Endothelial cell of umbilical vein (primary cell): ENCODE measurements around the gene CNTNAP2. TPM values are rescaled to one million over a fixed set of nuclear protein-coding genes. Genes with fewer than 3 reads are reported as not detected.

Experiments
- BruUV-seq: library from RNA; stranded (reverse); fragments of 400-500 nt; replicated peaks from 2 replicates; lab custom pipeline; 2021; lab: Mats Ljungman, UMichigan
- CTCF ChIA-PET: fragments of 300-600, 350-600 bp; sonication (Branson Sonifier 250); formaldehyde crosslinking; loops from one replicate; lab custom pipeline; 2021; ENCODE audit warnings: antibody characterized with exemption, inconsistent platforms; lab: Charles Lee
- POLR2A ChIA-PET: fragments of 300-600, 350-600 bp; sonication (Branson Sonifier 250); formaldehyde crosslinking; loops from one replicate; lab custom pipeline; 2021; ENCODE audit warnings: antibody characterized with exemption, inconsistent platforms; lab: Charles Lee
- DNase-seq: peaks from one replicate; pipeline ENCODE4 v3.0.0-alpha.2; 2011; ENCODE audit warnings: low read depth, low spot score
- FAIRE-seq: peaks from 2 replicates; lab custom pipeline; 2011; peaks lifted over from hg19 to GRCh38; lab: Jason Lieb, UNC
- H2AFZ ChIP-seq: 2 replicates; pipeline ENCODE4 v1.6.0; 2012; ENCODE audit warnings: low read depth, low read length, control low read depth, inconsistent platforms
- H3K27ac ChIP-seq: 2 replicates; pipeline ENCODE4 v1.5.1; 2011; ENCODE audit warnings: low read depth, mild to moderate bottlenecking, control low read depth, low read length, moderate library complexity; ENCODE audit not compliant: insufficient read depth
- H3K27me3 ChIP-seq, 2 experiments: 2 replicates each; pipeline versions ENCODE4 v1.6.0 to v1.6.1; 2011; ENCODE audit warnings: low read length in 2 of 2, mixed read lengths in 1 of 2; ENCODE audit not compliant: control insufficient read depth in 2 of 2, insufficient read depth in 2 of 2
- H3K36me3 ChIP-seq, 2 experiments: 2 replicates in 1 of 2; 3 replicates in 1 of 2; pipeline ENCODE4 v1.5.1; 2011; ENCODE audit warnings: low read length in 2 of 2, mild to moderate bottlenecking in 1 of 2, moderate library complexity in 1 of 2; ENCODE audit not compliant: control insufficient read depth in 2 of 2, insufficient read depth in 2 of 2; ENCODE audit errors: extremely low read depth in 1 of 2
- H3K4me1 ChIP-seq: 3 replicates; pipeline ENCODE4 v1.5.1; 2011; ENCODE audit warnings: mild to moderate bottlenecking, low read length; ENCODE audit not compliant: control insufficient read depth, insufficient read depth; ENCODE audit errors: extremely low read depth
- H3K4me2 ChIP-seq: 2 replicates; pipeline ENCODE4 v1.6.1; 2011; ENCODE audit warnings: low read length, control low read depth, mixed read lengths; ENCODE audit not compliant: insufficient read depth
- H3K4me3 ChIP-seq, 3 experiments: fragments of 200-600 bp in 1 of 3; sonication (generic), shearing (Covaris generic) in 1 of 3; replicated peaks in 1 of 3; 2 replicates each; pipeline ENCODE4 v1.5.1; 2011 to 2016; ENCODE audit warnings: control low read depth in 3 of 3, low read length in 3 of 3, mild to moderate bottlenecking in 2 of 3, inconsistent platforms in 1 of 3, low read depth in 1 of 3, moderate library complexity in 1 of 3; ENCODE audit not compliant: insufficient read depth in 1 of 3
- H3K79me2 ChIP-seq: 2 replicates; pipeline ENCODE4 v1.6.0; 2012; ENCODE audit warnings: low read length, inconsistent platforms; ENCODE audit not compliant: control insufficient read depth, insufficient read depth
- H3K9ac ChIP-seq: replicated peaks from 2 replicates; pipeline ENCODE3; 2011; ENCODE audit warnings: low read length, control low read depth; ENCODE audit not compliant: insufficient read depth; ENCODE audit errors: extremely low read depth
- H3K9me1 ChIP-seq: replicated peaks from 3 replicates; pipeline ENCODE4 v1.6.0; 2011; ENCODE audit warnings: mild to moderate bottlenecking, low read length; ENCODE audit not compliant: control insufficient read depth, insufficient read depth; ENCODE audit errors: extremely low read depth
- H3K9me3 ChIP-seq: replicated peaks from 2 replicates; pipeline ENCODE4 v1.5.1; 2012; ENCODE audit warnings: low read length, inconsistent platforms; ENCODE audit not compliant: control insufficient read depth, insufficient read depth
- H4K20me1 ChIP-seq: replicated peaks from 2 replicates; pipeline ENCODE3; 2011; ENCODE audit warnings: mild to moderate bottlenecking, low read length; ENCODE audit not compliant: control insufficient read depth, insufficient read depth; ENCODE audit errors: extremely low read depth
- CTCF ChIP-seq, 2 donors: IDR thresholded peaks; 1 replicate in 1 of 2; 2 replicates in 1 of 2; pipeline ENCODE4 v1.5.1; 2011; ENCODE audit warnings: low read length in 2 of 2, mild to moderate bottlenecking in 2 of 2, moderate library complexity in 2 of 2, control low read depth in 1 of 2, inconsistent platforms in 1 of 2, low read depth in 1 of 2; ENCODE audit not compliant: insufficient read depth in 1 of 2; ENCODE audit errors: extremely low read depth in 1 of 2
- EZH2 ChIP-seq: IDR thresholded peaks from 2 replicates; pipeline ENCODE4 v1.6.1; 2012; ENCODE audit warnings: borderline replicate concordance, low read depth, mild to moderate bottlenecking, moderate library complexity, low read length, inconsistent platforms; ENCODE audit not compliant: severe bottlenecking
- FOS ChIP-seq: IDR thresholded peaks from 2 replicates; pipeline ENCODE4 v1.6.1; 2011; ENCODE audit warnings: mild to moderate bottlenecking, low read length, moderate library complexity, borderline replicate concordance; ENCODE audit not compliant: insufficient read depth
- GATA2 ChIP-seq: IDR thresholded peaks from 2 replicates; pipeline ENCODE4 v1.7.0; 2011; ENCODE audit warnings: low read depth, mild to moderate bottlenecking, moderate library complexity, mixed read lengths, low read length; ENCODE audit not compliant: insufficient read length, insufficient read depth
- JUN ChIP-seq: IDR thresholded peaks from 2 replicates; pipeline ENCODE4 v1.6.1; 2011; ENCODE audit warnings: borderline replicate concordance, low read depth; ENCODE audit not compliant: insufficient read length, insufficient read depth
- MAX ChIP-seq: IDR thresholded peaks from 2 replicates; pipeline ENCODE4 v1.6.1; 2011; ENCODE audit not compliant: insufficient read depth, insufficient read length
- MYC ChIP-seq: IDR thresholded peaks from one replicate; pipeline ENCODE4 v1.6.1; 2011; ENCODE audit warnings: mild to moderate bottlenecking, low read depth, low read length
- POLR2A ChIP-seq: IDR thresholded peaks from 2 replicates; pipeline ENCODE4 v1.6.1; 2012; ENCODE audit warnings: low read depth, mild to moderate bottlenecking, control low read depth, low read length
- POLR2AphosphoS5 ChIP-seq: IDR thresholded peaks from 2 replicates; pipeline ENCODE4 v1.6.1; 2012; ENCODE audit warnings: low read depth, mild to moderate bottlenecking, control low read depth, low read length, moderate library complexity; ENCODE audit not compliant: insufficient read depth
- dilution Hi-C: fragments of 300-500 bp; cut with MboI; formaldehyde crosslinking; loops from one replicate; pipeline ENCODE4 v1.15.0; 2019; ENCODE audit warnings: low sequenced_read_pairs; ENCODE audit not compliant: extremely low pct_ligation_motif_present
- intact Hi-C: fragments of 100-400 bp; cut with micrococcal nuclease; formaldehyde crosslinking; loops from one replicate; pipeline ENCODE4 v1.10.0; 2022
- polyA plus RNA-seq, 4 experiments: library from polyadenylated mRNA; depleted of rRNA in 3 of 4; stranded (reverse) in 3 of 4; unstranded in 1 of 4; fragments of >200 nt; gene quantifications; 2 replicates each; pipeline versions ENCODE4 v1.2.1 to v1.2.3, GENCODE V29; 2011 to 2012; ENCODE audit warnings: missing spikeins in 1 of 4
- total RNA-seq: library from RNA; stranded (reverse); gene quantifications from 2 replicates; pipeline ENCODE4 v1.2.3, GENCODE V29; 2021

Gene CNTNAP2
- total and polyA plus RNA-seq, 2 donors (not counting 3 experiments of a cell fraction or from before 2014, with no cell fraction given) = not detected

- TF ChIP-seq POLR2A = no peak
- TF ChIP-seq FOS = no peak
- no peak for TF ChIP-seq MAX
- no peak for TF ChIP-seq MYC
- TF ChIP-seq POLR2AphosphoS5 = no peak
- TF ChIP-seq GATA2 = no peak
- TF ChIP-seq EZH2 = no peak
- TF ChIP-seq JUN = no peak
- no peak for TF ChIP-seq CTCF (IDR thresholded peaks at IDR 0.05; ENCODE audit: extremely low read depth in 1 of 2, insufficient read depth in 1 of 2, low read depth in 1 of 2, low read length in 2 of 2)
- Histone ChIP-seq H3K9ac (no peak overlapping the region), H3K27me3 (no peaks in the 10 kb centered on the region), H3K27ac (no peak overlapping the region), H4K20me1 (no peaks in the 10 kb centered on the region), H3K79me2 (no peaks in the 10 kb centered on the region), H3K36me3 (no peaks in the 10 kb centered on the region), H3K4me1 (no peaks in the 10 kb centered on the region), H3K4me3 (no peak overlapping the region), H2AFZ (no peak overlapping the region), H3K4me2 (no peak overlapping the region), H3K9me3 (peaks cover 2% of the 10 kb centered on the region), H3K9me1 (no peaks in the 10 kb centered on the region)
- intact Hi-C loops = no loop called here
- ChIA-PET CTCF (no interaction called here), POLR2A (no interaction called here)
- dilution Hi-C loops = no loop called here
- BruUV-seq = no TSS peak
- no peak for DNase-seq
- no peak for FAIRE-seq
Observed at GRCh38 chr7:146702898-146703297, 586.3 kb downstream of the CNTNAP2 start.
